GM10248 (cell line): ENCODE measurements around the gene RASGRP3.

Experiments used
- CTCF ChIA-PET: fragments of 300-600 bp; sonication (Branson Sonifier 250); formaldehyde crosslinking; extraction: SDS; loops from one replicate; lab custom pipeline; 2021; ENCODE audit warnings: antibody characterized with exemption; lab: Yijun Ruan, JAX
- POLR2A ChIA-PET: fragments of 350-650 bp; sonication (Branson Sonifier 250); formaldehyde crosslinking; extraction: SDS; loops from one replicate; lab custom pipeline; 2020; ENCODE audit warnings: antibody characterized with exemption; lab: Yijun Ruan, JAX
- DNase-seq: peaks from one replicate; pipeline ENCODE4 v3.0.0; 2012; ENCODE audit errors: extremely low spot score
- TF ChIP-seq, protein P1 (sequence below): IDR thresholded peaks from 2 replicates; pipeline ENCODE4 v1.5.1; 2012; ENCODE audit warnings: mild to moderate bottlenecking, low read depth; ENCODE audit errors: extremely low read depth, missing control alignments, control extremely low read depth

The RASGRP3 gene

DNA sequence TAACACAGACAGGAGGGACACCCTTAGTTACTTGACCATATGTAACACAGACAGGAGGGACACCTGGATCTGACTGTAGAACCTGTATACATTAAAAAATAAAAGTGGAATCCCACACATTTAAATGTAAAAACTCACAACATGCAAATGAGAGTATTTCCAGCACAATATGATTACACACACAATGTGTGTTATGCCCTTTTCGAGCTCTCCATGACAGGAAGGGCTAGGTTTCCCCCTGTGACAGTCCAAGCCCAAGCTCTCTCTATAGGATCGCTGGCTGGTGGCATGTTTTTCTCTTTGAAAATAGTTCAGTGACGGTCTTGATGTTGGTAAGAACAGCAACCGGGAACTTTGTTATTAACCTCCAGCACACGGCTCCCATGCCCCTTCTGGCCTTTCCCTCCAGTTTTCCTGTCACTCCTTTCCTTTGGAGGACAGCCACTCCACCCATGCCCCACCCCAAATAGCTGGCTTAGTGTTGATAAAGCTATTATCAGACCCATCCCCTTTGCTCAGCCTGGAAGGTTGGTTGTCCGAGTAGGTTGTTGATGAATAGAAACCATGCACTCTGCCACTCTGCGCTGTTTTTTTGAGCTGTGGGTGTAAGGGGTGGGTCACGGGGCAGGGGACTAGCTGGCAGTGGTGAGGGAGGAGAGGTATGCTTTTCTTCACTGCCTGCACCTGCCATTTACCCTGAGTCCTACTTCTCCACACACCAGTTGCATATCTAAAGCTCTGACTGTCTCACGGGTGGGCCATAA lies 2.7 kb downstream of the RASGRP3 start:
- ChIA-PET POLR2A (interaction anchor here (0.7 to 2.0 kb wide), 4 partner anchors 15 to 52 kb away, joined by 3 to 12 read pairs (median 4); no protein-coding TSS in a partner anchor), CTCF (interaction anchor here (0.8 to 4.2 kb wide), 5 partner anchors 9 to 104 kb away, joined by 3 to 27 read pairs (median 4); no protein-coding TSS in a partner anchor)
- TF ChIP-seq, protein P1, sequence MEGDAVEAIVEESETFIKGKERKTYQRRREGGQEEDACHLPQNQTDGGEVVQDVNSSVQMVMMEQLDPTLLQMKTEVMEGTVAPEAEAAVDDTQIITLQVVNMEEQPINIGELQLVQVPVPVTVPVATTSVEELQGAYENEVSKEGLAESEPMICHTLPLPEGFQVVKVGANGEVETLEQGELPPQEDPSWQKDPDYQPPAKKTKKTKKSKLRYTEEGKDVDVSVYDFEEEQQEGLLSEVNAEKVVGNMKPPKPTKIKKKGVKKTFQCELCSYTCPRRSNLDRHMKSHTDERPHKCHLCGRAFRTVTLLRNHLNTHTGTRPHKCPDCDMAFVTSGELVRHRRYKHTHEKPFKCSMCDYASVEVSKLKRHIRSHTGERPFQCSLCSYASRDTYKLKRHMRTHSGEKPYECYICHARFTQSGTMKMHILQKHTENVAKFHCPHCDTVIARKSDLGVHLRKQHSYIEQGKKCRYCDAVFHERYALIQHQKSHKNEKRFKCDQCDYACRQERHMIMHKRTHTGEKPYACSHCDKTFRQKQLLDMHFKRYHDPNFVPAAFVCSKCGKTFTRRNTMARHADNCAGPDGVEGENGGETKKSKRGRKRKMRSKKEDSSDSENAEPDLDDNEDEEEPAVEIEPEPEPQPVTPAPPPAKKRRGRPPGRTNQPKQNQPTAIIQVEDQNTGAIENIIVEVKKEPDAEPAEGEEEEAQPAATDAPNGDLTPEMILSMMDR: no peak
- DNase-seq: no peak

DNA sequence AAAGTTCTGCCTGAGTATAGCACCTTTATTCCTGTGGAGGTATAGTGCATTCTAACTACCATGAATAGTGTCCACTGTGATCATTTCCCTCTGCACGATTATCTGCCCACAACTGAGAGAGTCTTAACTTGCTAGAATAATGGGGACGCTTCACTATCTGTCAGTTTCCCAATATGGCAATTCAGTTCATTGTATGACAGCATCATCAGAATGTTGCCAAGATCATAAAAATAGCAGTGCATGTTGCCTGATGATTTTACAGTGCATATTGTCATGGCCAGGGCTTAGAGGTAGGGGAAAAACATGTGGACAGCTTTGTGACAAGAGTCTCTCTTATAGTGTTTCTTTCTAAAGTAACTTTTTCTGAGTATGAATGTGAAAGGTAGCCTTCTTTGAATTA lies 6.1 kb downstream of the RASGRP3 start:
- no peak for DNase-seq
- TF ChIP-seq, protein P1: no peak
- ChIA-PET CTCF (interaction anchor here (4.1 kb wide), 1 partner anchor 8 kb away, joined by 16 read pairs; no protein-coding TSS in a partner anchor), POLR2A (no interaction called here)

DNA sequence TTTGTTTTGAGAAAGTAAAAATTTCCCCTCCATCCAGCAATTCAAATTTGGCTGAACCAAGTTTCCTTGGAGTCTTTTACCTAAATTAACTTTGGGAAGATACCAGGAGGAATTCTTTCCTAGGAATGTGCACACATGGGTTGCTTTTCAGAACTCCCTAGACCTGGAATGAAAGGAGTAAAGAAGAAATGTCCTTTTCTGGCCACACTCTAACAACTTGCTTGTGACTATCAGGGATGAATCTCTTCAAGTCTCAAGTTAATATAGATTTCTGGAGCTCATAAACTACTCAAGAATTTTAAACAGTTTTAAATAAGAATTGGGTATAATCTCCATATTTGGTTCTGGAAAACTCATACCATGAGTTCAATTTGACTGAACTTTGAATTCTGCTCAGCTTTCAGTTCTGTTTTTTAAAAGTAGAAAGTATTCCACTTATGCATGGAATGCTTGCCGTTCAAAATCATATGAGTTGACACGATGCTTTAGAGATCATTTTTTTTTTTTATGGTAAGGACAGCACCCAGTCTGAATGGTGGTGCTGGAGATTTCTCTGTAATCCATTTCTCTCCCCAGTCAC lies 7.7 kb downstream of the RASGRP3 start:
- CTCF ChIA-PET: interaction anchor here (1.1 to 1.5 kb wide), 2 partner anchors 8 to 9 kb away, joined by 5 to 7 read pairs; no protein-coding TSS in a partner anchor
- POLR2A ChIA-PET: interaction anchor here (1.1 to 1.4 kb wide), 2 partner anchors 8 to 13 kb away, joined by 3 to 5 read pairs; no protein-coding TSS in a partner anchor
- TF ChIP-seq, protein P1: no peak
- no peak for DNase-seq

DNA sequence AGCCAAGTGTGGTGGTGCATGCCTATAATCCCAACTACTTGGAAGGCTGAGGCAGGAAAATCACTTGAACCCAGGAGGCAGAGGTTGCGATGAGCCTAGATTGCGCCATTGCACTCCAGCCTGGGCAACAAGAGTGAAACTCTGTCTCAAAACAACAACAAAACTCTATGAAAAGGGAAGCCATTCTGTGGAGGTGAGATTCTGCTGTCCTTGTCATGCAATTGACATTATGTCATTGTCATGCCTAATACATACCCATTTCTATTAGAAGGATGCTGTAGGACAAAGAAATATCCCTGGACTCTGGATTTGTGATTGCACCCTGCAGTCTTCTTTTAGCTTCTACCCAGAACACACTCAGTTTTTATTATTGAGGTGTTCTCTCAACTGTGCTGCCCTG lies 8.6 kb downstream of the RASGRP3 start:
- CTCF ChIA-PET: interaction anchor here (1.5 to 4.2 kb wide), 2 partner anchors 9 to 10 kb away, joined by 7 to 31 read pairs; partner anchors contain the start of gene RASGRP3

DNA sequence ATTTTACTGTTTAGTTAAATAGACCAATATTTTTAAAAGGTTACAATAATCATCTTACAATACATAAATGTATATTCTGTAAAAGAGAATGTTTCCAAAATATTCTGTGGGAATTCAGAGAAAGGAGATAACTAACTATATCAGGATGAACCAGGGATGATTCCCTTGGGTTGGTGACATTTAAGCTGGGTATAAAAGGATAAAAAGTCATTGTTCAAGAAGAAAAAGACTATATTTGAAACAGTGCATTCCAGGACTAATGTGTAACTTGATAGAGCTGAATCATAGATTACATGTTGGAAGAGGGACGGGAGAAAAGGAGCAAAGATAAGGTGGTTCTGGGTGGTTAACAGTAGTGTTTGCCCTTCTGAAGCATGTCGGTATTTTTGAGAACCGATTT lies 10.1 kb downstream of the RASGRP3 start:
- POLR2A ChIA-PET: interaction anchor here (1.1 kb wide), 1 partner anchor 9 kb away, joined by 3 read pairs; no protein-coding TSS in a partner anchor

More for the DNA sequence above, 8.6 kb downstream of the RASGRP3 start:
- POLR2A ChIA-PET: no interaction called here
- DNase-seq: no peak
- TF ChIP-seq, protein P1: no peak

More for the DNA sequence above, 10.1 kb downstream of the RASGRP3 start:
- no peak for DNase-seq
- CTCF ChIA-PET: interaction anchor here (1.0 to 4.2 kb wide), 2 partner anchors 10 to 43 kb away, joined by 3 to 31 read pairs; partner anchors contain the start of gene RASGRP3
- TF ChIP-seq, protein P1: no peak
